Liver (tissue), 3 donors: ENCODE results near the gene MAPKAP1.

Experiments used
- EGR1 ChIP-seq, 2 donors: IDR thresholded peaks; 2 replicates each; pipeline ENCODE4 v1.6.1; 2016 to 2018; ENCODE audit warnings: antibody characterized with exemption in 2 of 2, low read depth in 2 of 2
- FOXA1 ChIP-seq: IDR thresholded peaks from 2 replicates; pipeline ENCODE4 v1.6.1; 2016; ENCODE audit warnings: antibody characterized with exemption
- HNF4G ChIP-seq: IDR thresholded peaks from 2 replicates; pipeline ENCODE4 v1.6.1; 2016; ENCODE audit warnings: antibody characterized with exemption
- JUND ChIP-seq, 2 donors: IDR thresholded peaks; 2 replicates each; pipeline ENCODE4 v1.6.1; 2016; ENCODE audit warnings: antibody characterized with exemption in 2 of 2
- NR2F2 ChIP-seq: IDR thresholded peaks from 2 replicates; pipeline ENCODE4 v1.6.1; 2016; ENCODE audit warnings: antibody characterized with exemption
- RAD21 ChIP-seq, 2 donors: IDR thresholded peaks; 2 replicates each; pipeline ENCODE4 v1.6.1; 2016; ENCODE audit warnings: antibody characterized with exemption in 2 of 2, mild to moderate bottlenecking in 2 of 2
- SP1 ChIP-seq: IDR thresholded peaks from 2 replicates; pipeline ENCODE4 v1.6.1; 2018; ENCODE audit warnings: antibody characterized with exemption, mild to moderate bottlenecking
- TAF1 ChIP-seq: conservative IDR thresholded peaks from 2 replicates; pipeline ENCODE4 v1.6.1; 2016; ENCODE audit warnings: antibody characterized with exemption, mild to moderate bottlenecking
- YY1 ChIP-seq: IDR thresholded peaks from 2 replicates; pipeline ENCODE4 v1.6.1; 2016; ENCODE audit warnings: antibody characterized with exemption, mild to moderate bottlenecking
- TF ChIP-seq, protein P1 (sequence below): IDR thresholded peaks from 2 replicates; pipeline ENCODE4 v1.6.1; 2016; ENCODE audit warnings: antibody characterized with exemption
- TF ChIP-seq, protein P2 (sequence below): fragments of 150-350 bp; IDR thresholded peaks from 2 replicates; pipeline ENCODE4 v1.5.1; 2017; ENCODE audit warnings: improper control_type of control experiment, low read depth, low read length; ENCODE audit not compliant: missing input control
- TF ChIP-seq, protein P3 (sequence below): IDR thresholded peaks from 2 replicates; pipeline ENCODE4 v1.6.1; 2016; ENCODE audit warnings: antibody characterized with exemption
- TF ChIP-seq, protein P4 (sequence below): IDR thresholded peaks from 2 replicates; pipeline ENCODE4 v1.6.1; 2016; ENCODE audit warnings: antibody characterized with exemption, mild to moderate bottlenecking
- TF ChIP-seq, protein P5 (sequence below): IDR thresholded peaks from 2 replicates; pipeline ENCODE4 v1.6.1; 2016; ENCODE audit warnings: antibody characterized with exemption
- donor health status: healthy.
- donor health status: healthy.

DNA sequence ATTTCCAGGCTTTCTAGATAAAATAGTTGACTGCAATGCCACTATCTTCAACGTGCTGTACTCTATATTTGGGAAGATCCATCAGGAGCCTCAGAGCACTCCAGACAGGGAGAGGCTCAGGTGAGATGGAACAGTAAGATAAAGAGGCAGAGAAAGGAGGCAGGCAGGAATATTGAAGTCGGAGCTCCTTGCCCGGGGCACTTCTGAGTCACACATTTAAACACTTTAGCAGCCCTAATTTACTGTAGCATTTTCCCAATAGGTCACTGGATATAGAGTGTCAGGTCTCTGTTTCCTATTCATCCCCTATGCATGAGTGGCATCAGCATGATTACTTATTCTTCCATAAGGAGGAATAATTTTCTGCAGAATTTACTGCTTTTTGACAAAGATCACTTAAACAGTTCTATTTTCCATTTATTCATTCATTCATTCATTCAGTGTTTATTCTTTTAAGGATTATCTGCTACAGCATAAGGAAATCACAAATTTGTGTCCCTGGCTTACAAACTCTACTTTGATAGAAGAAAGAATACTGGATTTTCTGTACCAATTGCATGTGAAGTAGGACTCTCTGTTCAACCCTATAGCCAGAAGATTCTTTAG, 170.7 kb downstream of the MAPKAP1 start:
- TF ChIP-seq, protein P1, sequence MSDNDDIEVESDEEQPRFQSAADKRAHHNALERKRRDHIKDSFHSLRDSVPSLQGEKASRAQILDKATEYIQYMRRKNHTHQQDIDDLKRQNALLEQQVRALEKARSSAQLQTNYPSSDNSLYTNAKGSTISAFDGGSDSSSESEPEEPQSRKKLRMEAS = no peak
- TF ChIP-seq, protein P2, sequence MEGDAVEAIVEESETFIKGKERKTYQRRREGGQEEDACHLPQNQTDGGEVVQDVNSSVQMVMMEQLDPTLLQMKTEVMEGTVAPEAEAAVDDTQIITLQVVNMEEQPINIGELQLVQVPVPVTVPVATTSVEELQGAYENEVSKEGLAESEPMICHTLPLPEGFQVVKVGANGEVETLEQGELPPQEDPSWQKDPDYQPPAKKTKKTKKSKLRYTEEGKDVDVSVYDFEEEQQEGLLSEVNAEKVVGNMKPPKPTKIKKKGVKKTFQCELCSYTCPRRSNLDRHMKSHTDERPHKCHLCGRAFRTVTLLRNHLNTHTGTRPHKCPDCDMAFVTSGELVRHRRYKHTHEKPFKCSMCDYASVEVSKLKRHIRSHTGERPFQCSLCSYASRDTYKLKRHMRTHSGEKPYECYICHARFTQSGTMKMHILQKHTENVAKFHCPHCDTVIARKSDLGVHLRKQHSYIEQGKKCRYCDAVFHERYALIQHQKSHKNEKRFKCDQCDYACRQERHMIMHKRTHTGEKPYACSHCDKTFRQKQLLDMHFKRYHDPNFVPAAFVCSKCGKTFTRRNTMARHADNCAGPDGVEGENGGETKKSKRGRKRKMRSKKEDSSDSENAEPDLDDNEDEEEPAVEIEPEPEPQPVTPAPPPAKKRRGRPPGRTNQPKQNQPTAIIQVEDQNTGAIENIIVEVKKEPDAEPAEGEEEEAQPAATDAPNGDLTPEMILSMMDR = no peak
- no peak for TF ChIP-seq FOXA1
- TF ChIP-seq RAD21 (IDR thresholded peaks at IDR 0.05) = no peak
- no peak for TF ChIP-seq YY1
- TF ChIP-seq, protein P3, sequence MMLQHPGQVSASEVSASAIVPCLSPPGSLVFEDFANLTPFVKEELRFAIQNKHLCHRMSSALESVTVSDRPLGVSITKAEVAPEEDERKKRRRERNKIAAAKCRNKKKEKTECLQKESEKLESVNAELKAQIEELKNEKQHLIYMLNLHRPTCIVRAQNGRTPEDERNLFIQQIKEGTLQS = no peak
- TF ChIP-seq, protein P4, sequence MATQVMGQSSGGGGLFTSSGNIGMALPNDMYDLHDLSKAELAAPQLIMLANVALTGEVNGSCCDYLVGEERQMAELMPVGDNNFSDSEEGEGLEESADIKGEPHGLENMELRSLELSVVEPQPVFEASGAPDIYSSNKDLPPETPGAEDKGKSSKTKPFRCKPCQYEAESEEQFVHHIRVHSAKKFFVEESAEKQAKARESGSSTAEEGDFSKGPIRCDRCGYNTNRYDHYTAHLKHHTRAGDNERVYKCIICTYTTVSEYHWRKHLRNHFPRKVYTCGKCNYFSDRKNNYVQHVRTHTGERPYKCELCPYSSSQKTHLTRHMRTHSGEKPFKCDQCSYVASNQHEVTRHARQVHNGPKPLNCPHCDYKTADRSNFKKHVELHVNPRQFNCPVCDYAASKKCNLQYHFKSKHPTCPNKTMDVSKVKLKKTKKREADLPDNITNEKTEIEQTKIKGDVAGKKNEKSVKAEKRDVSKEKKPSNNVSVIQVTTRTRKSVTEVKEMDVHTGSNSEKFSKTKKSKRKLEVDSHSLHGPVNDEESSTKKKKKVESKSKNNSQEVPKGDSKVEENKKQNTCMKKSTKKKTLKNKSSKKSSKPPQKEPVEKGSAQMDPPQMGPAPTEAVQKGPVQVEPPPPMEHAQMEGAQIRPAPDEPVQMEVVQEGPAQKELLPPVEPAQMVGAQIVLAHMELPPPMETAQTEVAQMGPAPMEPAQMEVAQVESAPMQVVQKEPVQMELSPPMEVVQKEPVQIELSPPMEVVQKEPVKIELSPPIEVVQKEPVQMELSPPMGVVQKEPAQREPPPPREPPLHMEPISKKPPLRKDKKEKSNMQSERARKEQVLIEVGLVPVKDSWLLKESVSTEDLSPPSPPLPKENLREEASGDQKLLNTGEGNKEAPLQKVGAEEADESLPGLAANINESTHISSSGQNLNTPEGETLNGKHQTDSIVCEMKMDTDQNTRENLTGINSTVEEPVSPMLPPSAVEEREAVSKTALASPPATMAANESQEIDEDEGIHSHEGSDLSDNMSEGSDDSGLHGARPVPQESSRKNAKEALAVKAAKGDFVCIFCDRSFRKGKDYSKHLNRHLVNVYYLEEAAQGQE = no peak
- no peak for TF ChIP-seq SP1
- no peak for TF ChIP-seq NR2F2
- no peak for TF ChIP-seq TAF1
- TF ChIP-seq JUND (IDR thresholded peaks at IDR 0.05) = no peak
- TF ChIP-seq EGR1 (IDR thresholded peaks at IDR 0.05; ENCODE audit: low read depth in 2 of 2) = no peak
- TF ChIP-seq, protein P5, sequence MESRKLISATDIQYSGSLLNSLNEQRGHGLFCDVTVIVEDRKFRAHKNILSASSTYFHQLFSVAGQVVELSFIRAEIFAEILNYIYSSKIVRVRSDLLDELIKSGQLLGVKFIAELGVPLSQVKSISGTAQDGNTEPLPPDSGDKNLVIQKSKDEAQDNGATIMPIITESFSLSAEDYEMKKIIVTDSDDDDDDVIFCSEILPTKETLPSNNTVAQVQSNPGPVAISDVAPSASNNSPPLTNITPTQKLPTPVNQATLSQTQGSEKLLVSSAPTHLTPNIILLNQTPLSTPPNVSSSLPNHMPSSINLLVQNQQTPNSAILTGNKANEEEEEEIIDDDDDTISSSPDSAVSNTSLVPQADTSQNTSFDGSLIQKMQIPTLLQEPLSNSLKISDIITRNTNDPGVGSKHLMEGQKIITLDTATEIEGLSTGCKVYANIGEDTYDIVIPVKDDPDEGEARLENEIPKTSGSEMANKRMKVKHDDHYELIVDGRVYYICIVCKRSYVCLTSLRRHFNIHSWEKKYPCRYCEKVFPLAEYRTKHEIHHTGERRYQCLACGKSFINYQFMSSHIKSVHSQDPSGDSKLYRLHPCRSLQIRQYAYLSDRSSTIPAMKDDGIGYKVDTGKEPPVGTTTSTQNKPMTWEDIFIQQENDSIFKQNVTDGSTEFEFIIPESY = no peak
- no peak for TF ChIP-seq HNF4G
